Activated CD8-positive, alpha-beta memory T cell treated with anti-CD3 and anti-CD28 coated beads, Interleukin-2, amount 50 U/mL, for 1 hour (primary cell): ENCODE data around the gene SELP.

Experiments used
- DNase-seq: peaks from one replicate; pipeline ENCODE4 v3.0.0-alpha.2; 2020; ENCODE audit errors: extremely low read depth

SELP gene

GRCh38 chr1:169576241-169576934 lies 53.5 kb downstream of the SELP start:
- DNase-seq, result no peak

- no peak for DNase-seq
These were observed 55.6 kb downstream of the SELP start for GRCh38 chr1:169574336-169574735.

GRCh38 chr1:169572187-169572586 lies 57.7 kb downstream of the SELP start:
- no peak for DNase-seq

GRCh38 chr1:169571450-169571849 lies 58.5 kb downstream of the SELP start:
- no peak for DNase-seq

- DNase-seq, result no peak
These were observed 59.8 kb downstream of the SELP start for GRCh38 chr1:169570172-169570574.

GRCh38 chr1:169568497-169568896 lies 61.4 kb downstream of the SELP start:
- no peak for DNase-seq

- DNase-seq, result no peak
These were observed 64.3 kb downstream of the SELP start for GRCh38 chr1:169565335-169566271.

- DNase-seq, result no peak
These were observed 66.3 kb downstream of the SELP start for GRCh38 chr1:169563650-169564049.

- DNase-seq, result no peak
These were observed 66.8 kb downstream of the SELP start for GRCh38 chr1:169563019-169563615.

- no peak for DNase-seq
These were observed 68.2 kb downstream of the SELP start for GRCh38 chr1:169561692-169562091.

GRCh38 chr1:169557131-169557530 lies 72.8 kb downstream of the SELP start:
- no peak for DNase-seq

- DNase-seq, result no peak
These were observed 79.6 kb downstream of the SELP start for GRCh38 chr1:169550294-169550693.

GRCh38 chr1:169548282-169548681 lies 81.6 kb downstream of the SELP start:
- DNase-seq, result no peak

GRCh38 chr1:169546087-169546995 lies 83.6 kb downstream of the SELP start:
- peak; percentile 36 for DNase-seq

- DNase-seq, result no peak
These were observed 84.5 kb downstream of the SELP start for GRCh38 chr1:169545472-169545871.

- DNase-seq, result no peak
These were observed 90.7 kb downstream of the SELP start for GRCh38 chr1:169538998-169539871.
